DND-41 (cell line): ENCODE measurements around the gene KRTAP19-8.

ENCODE experiments used
- EZH2 ChIP-seq: IDR thresholded peaks from 3 replicates; pipeline ENCODE4 v1.6.1; 2012; ENCODE audit warnings: borderline replicate concordance, low read depth, mild to moderate bottlenecking, moderate library complexity, low read length, inconsistent platforms; ENCODE audit not compliant: severe bottlenecking
- TF ChIP-seq, protein P1 (sequence below): IDR thresholded peaks from 2 replicates; pipeline ENCODE4 v1.5.1; 2012; ENCODE audit warnings: borderline replicate concordance, low read length, moderate library complexity, mild to moderate bottlenecking; ENCODE audit not compliant: poor library complexity, severe bottlenecking; ENCODE audit errors: extremely low read depth

DNA sequence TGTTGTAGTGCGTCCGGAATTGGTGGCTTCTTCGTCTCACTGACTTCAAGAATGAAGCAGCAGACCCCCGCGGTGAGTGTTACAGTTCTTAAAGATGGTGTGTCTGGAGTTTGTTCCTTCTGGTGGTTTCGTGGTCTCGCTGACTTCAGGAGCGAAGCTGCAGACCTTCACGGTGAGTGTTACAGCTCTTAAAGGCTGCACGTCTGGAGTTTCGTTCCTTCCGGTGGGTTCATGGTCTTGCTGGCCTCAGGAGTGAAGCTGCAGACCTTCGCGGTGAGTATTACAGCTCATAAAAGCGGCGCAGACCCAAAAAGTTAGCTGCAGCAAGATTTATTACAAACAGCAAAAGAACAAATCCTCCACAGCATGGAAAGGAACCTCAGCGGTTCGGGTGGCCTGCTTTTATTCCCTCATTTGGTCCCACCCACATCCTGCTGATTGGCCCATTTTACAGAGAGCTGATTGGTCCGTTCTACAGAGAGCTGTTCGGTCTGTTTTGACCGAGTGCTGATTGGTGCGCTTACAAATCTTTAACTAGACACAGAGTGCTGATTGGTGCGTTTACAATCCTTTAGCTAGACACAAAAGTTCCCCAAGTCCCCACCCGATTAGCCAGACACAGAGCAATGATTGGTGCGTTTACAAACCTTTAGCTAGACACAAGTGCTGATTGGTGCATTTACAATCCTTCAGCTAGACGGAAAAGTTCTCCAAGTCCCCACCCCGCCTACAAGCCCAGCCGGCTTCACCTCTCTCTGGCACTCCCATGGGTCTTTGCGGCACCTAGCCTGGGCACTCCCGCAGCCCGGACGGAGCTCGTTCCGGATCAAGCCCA is 49.6 kb upstream of the KRTAP19-8 start:
- TF ChIP-seq, protein P1, sequence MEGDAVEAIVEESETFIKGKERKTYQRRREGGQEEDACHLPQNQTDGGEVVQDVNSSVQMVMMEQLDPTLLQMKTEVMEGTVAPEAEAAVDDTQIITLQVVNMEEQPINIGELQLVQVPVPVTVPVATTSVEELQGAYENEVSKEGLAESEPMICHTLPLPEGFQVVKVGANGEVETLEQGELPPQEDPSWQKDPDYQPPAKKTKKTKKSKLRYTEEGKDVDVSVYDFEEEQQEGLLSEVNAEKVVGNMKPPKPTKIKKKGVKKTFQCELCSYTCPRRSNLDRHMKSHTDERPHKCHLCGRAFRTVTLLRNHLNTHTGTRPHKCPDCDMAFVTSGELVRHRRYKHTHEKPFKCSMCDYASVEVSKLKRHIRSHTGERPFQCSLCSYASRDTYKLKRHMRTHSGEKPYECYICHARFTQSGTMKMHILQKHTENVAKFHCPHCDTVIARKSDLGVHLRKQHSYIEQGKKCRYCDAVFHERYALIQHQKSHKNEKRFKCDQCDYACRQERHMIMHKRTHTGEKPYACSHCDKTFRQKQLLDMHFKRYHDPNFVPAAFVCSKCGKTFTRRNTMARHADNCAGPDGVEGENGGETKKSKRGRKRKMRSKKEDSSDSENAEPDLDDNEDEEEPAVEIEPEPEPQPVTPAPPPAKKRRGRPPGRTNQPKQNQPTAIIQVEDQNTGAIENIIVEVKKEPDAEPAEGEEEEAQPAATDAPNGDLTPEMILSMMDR = no peak
- TF ChIP-seq EZH2 = no peak
